GM21576 (cell line): ENCODE data around the gene MYO9B.
"Not testable (repeated sequence)": the region's sequence is repeated elsewhere in the genome, so short reads cannot be mapped to it uniquely, and the experiment has no call there.

ENCODE experiments used
- ATAC-seq: cut with Tn5 transposase; IDR thresholded peaks from one replicate; pipeline ENCODE4 v1.9.1; 2021; ENCODE audit warnings: mild to moderate bottlenecking, moderate library complexity; ENCODE audit not compliant: unreplicated experiment

Gene MYO9B

GRCh38 chr19:17170538-17171297 is 95.1 kb downstream of the MYO9B start:
- ATAC-seq, result no peak

DNA sequence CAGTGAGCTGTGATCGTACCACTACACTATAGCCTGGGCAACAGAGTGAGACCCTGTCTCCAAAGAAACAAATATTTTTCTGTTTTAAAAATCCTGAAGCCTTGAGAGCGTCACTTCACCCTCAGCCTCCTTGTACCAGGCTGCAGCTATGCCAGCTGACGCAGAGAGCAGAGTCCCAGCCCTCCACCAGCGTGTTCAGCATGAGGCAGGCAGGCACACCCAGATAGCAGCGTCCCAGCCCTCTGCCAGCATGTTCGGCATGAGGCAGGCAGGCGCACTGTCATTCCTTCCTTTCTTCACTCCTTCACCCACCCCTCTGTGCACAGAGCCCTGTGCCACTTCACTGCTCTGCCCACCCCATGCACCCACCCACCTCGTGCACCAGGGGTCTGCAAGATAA is 96.3 kb downstream of the MYO9B start:
- ATAC-seq, result no peak

- ATAC-seq, result no peak
Measured at GRCh38 chr19:17172624-17173345, 97.2 kb downstream of the MYO9B start.

DNA sequence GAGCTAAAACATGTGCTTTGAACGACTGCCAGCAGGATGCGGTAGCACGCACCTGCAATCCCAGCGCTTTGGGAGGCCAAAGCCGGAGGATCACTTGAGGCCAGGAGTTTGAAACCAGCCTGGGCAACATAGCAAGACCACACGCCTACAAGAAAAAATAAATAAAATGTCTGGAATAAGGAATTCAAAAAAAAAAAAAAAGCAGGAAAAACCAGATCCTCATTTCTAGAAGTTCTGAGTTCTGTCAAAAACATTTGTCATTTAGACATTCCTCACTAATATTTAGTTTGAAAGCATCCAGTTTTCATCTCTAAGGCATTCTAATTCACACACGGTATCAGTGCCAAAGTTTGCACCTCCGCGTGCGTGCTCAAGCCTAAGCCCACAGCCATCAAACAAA is 102.7 kb downstream of the MYO9B start:
- ATAC-seq, result no peak

- ATAC-seq, result no peak
Measured at GRCh38 chr19:17180997-17181702, 105.6 kb downstream of the MYO9B start.

- ATAC-seq, result no peak
Measured at GRCh38 chr19:17183271-17183761, 107.7 kb downstream of the MYO9B start.

- ATAC-seq, result no peak
Measured at GRCh38 chr19:17183858-17184321, 108.3 kb downstream of the MYO9B start.

DNA sequence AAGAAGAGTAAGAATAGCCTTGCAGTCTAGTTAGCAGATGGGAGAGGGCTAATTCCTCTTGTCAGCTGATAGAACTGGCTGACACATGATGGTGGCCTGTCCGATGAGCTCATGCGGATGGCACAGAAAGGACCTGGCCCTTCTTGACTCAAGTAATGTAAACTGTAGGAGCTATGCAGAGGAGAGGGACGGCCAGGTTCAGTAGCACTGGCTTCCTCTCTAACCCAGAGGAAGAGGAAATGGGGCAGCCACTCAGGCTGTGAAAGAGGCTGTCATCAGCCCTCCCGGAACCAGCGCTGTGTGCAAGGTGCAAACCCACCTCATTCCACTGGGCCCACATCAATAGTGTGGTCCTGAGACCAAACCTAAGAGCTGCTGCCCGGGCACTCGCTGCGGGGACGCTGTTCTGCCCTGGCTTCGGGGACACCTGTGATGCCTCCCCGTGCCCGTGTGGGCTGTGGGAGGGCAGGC is 108.8 kb downstream of the MYO9B start:
- no peak for ATAC-seq

DNA sequence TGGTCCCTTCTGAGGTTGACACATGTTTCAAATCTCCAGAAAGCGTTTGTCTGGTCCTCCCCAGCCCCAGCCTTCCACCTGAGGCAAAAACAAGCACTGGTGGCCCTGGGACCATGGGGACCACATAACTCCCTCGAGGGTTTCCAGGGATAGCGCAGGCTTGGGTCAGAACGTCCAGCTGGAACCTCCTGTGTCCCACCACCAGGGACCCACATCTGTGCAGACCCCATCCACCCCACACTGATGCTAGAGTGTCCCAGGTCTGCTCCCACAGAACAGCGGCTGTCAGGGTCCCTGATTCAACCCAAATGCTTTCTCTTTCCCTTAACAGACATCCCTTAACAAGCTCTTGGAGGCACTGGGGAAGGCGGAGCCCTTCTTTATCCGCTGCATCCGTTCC is 110.0 kb downstream of the MYO9B start:
- no peak for ATAC-seq

DNA sequence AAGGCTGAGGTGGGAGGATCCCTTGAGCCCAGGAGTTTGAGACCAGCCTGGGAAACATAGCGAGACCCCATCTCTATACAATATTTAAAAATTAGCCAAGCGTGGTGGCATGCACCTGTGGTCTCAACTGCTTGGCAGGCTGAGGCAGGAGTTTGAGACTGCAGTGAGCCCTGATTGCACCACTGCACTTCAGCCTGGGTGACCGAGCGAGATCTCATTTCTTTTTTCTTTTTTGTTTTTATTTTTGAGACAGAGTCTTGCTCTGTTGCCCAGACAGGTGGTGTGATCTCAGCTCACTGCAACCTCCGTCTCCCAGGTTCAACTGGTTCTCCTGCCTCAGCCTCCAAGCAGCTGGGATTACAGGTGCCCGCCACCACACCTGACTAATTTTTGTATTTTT is 116.2 kb downstream of the MYO9B start:
- not testable (repeated sequence) for ATAC-seq

- no peak for ATAC-seq
Measured at GRCh38 chr19:17192751-17193150, 117.2 kb downstream of the MYO9B start.

DNA sequence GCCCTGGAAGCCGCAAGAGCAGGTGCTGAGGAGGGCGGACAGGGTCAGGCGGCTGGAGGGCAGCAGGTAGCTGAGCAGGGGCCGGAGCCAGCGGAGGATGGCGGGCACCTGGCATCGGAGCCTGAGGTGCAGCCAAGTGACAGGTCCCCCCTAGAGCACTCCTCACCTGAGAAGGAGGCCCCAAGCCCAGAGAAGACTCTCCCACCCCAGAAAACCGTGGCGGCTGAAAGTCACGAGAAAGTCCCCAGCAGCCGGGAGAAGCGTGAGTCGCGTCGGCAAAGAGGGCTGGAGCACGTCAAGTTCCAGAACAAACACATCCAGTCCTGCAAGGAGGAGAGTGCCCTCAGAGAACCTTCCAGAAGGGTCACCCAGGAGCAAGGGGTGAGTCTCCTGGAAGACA is 119.0 kb downstream of the MYO9B start:
- no peak for ATAC-seq

DNA sequence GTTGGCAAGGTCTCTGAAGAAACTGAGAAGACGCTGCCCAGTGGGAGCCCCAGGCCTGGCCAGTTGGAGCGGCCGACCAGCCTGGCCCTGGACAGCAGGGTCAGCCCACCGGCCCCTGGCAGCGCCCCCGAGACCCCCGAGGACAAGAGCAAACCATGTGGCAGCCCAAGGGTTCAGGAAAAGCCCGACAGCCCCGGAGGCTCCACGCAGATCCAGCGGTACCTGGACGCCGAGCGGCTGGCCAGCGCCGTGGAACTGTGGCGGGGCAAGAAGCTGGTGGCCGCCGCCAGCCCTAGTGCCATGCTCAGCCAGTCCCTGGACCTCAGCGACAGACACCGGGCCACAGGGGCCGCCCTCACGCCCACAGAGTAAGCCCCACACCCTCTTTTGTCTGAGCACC is 119.5 kb downstream of the MYO9B start:
- no peak for ATAC-seq

DNA sequence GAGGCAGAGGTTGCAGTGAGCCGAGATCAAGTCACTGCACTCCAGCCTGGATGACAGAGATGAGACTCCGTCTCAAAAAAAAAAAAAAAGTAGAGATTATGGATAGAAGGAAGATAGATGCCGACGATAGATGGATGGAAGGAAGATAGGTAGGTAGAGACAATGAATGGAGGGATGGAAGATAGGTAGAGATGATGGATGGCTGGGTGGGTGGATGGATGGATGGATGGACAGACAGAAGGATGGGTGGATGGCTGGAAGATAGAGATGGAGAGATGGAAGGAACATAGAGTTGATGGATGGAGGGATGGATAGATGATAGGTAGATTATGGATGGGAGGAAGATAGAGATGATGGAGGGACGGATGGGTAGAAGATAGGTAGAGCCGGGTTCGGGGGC is 121.0 kb downstream of the MYO9B start:
- no peak for ATAC-seq

GRCh38 chr19:17197666-17198065 is 122.1 kb downstream of the MYO9B start:
- no peak for ATAC-seq

DNA sequence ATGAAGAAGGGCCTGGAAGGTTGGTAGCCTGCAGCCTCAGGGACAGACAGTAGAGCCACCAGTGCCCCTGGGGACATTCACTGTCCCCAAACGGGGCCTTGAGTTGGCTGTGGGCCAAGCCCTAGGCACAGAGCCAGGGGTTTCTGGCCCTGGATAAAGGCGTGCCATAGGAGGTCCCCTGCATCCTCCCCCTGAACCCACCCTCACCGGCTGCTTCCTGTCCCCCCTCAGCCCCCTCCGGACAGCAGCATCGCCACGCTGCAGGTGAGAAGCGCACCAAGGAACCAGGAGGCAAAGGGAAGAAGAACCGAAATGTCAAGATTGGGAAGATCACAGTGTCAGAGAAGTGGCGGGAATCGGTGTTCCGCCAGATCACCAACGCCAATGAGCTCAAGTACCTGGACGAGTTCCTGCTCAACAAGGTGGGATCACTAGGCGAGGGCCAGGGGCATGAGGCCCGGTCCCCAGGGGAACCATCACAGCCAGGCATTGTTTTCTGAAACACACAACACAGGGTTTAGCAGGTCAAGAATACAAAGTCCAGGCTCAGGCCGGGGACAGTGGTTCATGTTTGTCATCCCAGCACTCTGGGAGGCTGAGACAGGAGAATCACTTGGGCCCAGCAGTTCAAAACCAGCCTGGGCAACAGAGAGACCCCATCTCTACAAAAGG is 125.0 kb downstream of the MYO9B start:
- no peak for ATAC-seq

DNA sequence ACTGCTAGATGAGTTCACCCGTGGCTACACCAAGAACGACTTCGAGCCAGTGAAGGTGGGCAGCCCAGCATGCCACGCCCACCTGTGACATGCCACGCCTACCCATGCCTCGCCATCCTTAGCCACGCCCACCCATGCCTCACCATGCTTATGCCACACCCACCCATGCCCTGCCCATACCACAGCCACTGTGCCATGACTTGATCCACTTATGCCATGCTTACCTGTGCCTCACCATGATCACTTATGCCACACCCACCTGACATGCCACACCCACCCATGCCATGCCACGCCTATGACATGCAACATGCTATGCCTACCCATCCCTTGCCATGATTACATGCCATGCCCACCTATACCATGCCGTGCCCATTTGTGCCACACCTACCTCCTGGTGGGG is 126.7 kb downstream of the MYO9B start:
- ATAC-seq, result no peak

DNA sequence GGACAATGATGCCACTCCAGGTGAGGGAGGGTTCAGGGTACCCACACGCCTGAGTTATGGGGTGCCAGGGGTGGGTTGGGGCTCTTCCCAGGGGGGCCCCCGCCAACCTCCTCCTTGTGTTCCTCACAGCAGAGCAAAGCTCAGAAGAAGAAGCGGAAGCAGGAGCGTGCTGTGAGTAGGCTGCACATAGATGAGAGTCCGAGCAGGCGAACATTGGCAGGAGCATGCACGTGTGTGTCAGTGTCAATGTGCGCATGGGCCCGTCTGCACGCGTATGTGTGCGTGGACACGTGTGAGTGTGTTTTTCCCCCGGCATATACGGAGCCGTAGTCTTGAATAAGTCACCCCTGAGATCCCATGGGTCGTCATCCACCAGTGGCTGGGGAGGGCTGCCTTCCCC is 127.1 kb downstream of the MYO9B start:
- no peak for ATAC-seq

GRCh38 chr19:17205237-17206140 is 129.9 kb downstream of the MYO9B start:
- no peak for ATAC-seq
